Neuronal stem cell (in vitro differentiated cells): ENCODE measurements around the gene ADAM30.
"Not testable (repeated sequence)": the region's sequence is repeated elsewhere in the genome, so short reads cannot be mapped to it uniquely, and the experiment has no call there.

Experiments
- DNase-seq: peaks from one replicate; pipeline ENCODE4 v3.0.0-alpha.2; 2013; ENCODE audit warnings: low spot score
- H2AFZ ChIP-seq: one replicate; pipeline ENCODE4 v1.6.1; 2013; ENCODE audit warnings: mild to moderate bottlenecking, low read length, inconsistent platforms
- H2AK5ac ChIP-seq: 2 replicates; pipeline ENCODE4 v1.6.1; 2013; ENCODE audit warnings: low read depth, mild to moderate bottlenecking, inconsistent platforms, low read length, moderate library complexity, mixed read lengths
- H2BK120ac ChIP-seq: 2 replicates; pipeline ENCODE4 v1.6.1; 2013; ENCODE audit warnings: low read depth, mild to moderate bottlenecking, inconsistent platforms, low read length, moderate library complexity, mixed read lengths
- H2BK12ac ChIP-seq: one replicate; pipeline ENCODE4 v1.6.1; 2013; ENCODE audit warnings: low read length, inconsistent platforms
- H2BK15ac ChIP-seq: 2 replicates; pipeline ENCODE4 v1.6.1; 2013; ENCODE audit warnings: mild to moderate bottlenecking, low read length, inconsistent platforms, mixed read lengths
- H2BK5ac ChIP-seq: one replicate; pipeline ENCODE4 v1.6.1; 2013; ENCODE audit warnings: inconsistent platforms, mild to moderate bottlenecking, low read length, moderate library complexity
- H3K14ac ChIP-seq: one replicate; pipeline ENCODE4 v1.6.1; 2013; ENCODE audit warnings: low read length, inconsistent platforms
- H3K18ac ChIP-seq: 2 replicates; pipeline ENCODE4 v1.6.1; 2013; ENCODE audit warnings: low read length, inconsistent platforms
- H3K23ac ChIP-seq: 2 replicates; pipeline ENCODE4 v1.6.1; 2013; ENCODE audit warnings: low read depth, mild to moderate bottlenecking, mixed read lengths, low read length, inconsistent platforms; ENCODE audit not compliant: poor library complexity
- H3K27ac ChIP-seq: replicated peaks from 3 replicates; pipeline ENCODE4 v1.5.1; 2013; ENCODE audit warnings: low read length, inconsistent platforms
- H3K27me3 ChIP-seq, 3 experiments: 2 replicates each; pipeline ENCODE4 v1.6.1; 2013; ENCODE audit warnings: low read length in 3 of 3, mild to moderate bottlenecking in 2 of 3, inconsistent platforms in 1 of 3, low read depth in 1 of 3, mixed read lengths in 1 of 3, moderate library complexity in 1 of 3; ENCODE audit not compliant: control insufficient read depth in 3 of 3, insufficient read depth in 3 of 3
- H3K36me3 ChIP-seq, 2 donors: replicated peaks in 1 of 2; 2 replicates each; pipeline ENCODE4 v1.6.1; 2013; ENCODE audit warnings: low read length in 2 of 2; ENCODE audit not compliant: control insufficient read depth in 2 of 2, insufficient read depth in 2 of 2
- H3K4ac ChIP-seq: 2 replicates; pipeline ENCODE4 v1.6.1; 2013; ENCODE audit warnings: inconsistent platforms, mild to moderate bottlenecking, low read length, moderate library complexity
- H3K4me1 ChIP-seq, 2 donors: 1 replicate in 1 of 2; 2 replicates in 1 of 2; pipeline ENCODE4 v1.6.1; 2013; ENCODE audit warnings: low read length in 2 of 2, low read depth in 1 of 2; ENCODE audit not compliant: control insufficient read depth in 2 of 2, insufficient read depth in 1 of 2
- H3K4me2 ChIP-seq: one replicate; pipeline ENCODE4 v1.6.1; 2013; ENCODE audit warnings: mild to moderate bottlenecking, low read length, inconsistent platforms; ENCODE audit not compliant: insufficient read depth, poor library complexity, severe bottlenecking
- H3K4me3 ChIP-seq, 2 donors: 2 replicates each; pipeline ENCODE4 v1.5.1; 2013; ENCODE audit warnings: low read length in 2 of 2, mild to moderate bottlenecking in 2 of 2, inconsistent platforms in 1 of 2, moderate library complexity in 1 of 2
- H3K79me1 ChIP-seq: one replicate; pipeline ENCODE4 v1.6.1; 2013; ENCODE audit warnings: low read depth, mild to moderate bottlenecking, inconsistent platforms, low read length, moderate library complexity
- H3K9ac ChIP-seq: one replicate; pipeline ENCODE4 v1.6.1; 2013; ENCODE audit warnings: mild to moderate bottlenecking, low read depth, low read length, inconsistent platforms; ENCODE audit not compliant: poor library complexity
- H3K9me3 ChIP-seq, 2 donors: replicated peaks in 1 of 2; 2 replicates each; pipeline versions ENCODE3 to v1.6.1; 2013; ENCODE audit warnings: low read length in 2 of 2, mild to moderate bottlenecking in 2 of 2, inconsistent platforms in 1 of 2, low read depth in 1 of 2, mixed read lengths in 1 of 2, moderate library complexity in 1 of 2; ENCODE audit not compliant: control insufficient read depth in 2 of 2, insufficient read depth in 1 of 2
- H4K8ac ChIP-seq: one replicate; pipeline ENCODE4 v1.6.1; 2013; ENCODE audit warnings: low read depth, mild to moderate bottlenecking, inconsistent platforms, low read length, moderate library complexity
- H4K91ac ChIP-seq: one replicate; pipeline ENCODE4 v1.6.1; 2013; ENCODE audit warnings: low read length, low read depth, mild to moderate bottlenecking, inconsistent platforms; ENCODE audit not compliant: poor library complexity
- WGBS, 2 donors: extraction: QIAGEN DNeasy Blood & Tissue Kit; methylation state at CpG; one replicate each; pipeline ENCODE4 v1.1.7; 2013; ENCODE audit warnings: missing lambda C conversion rate in 2 of 2, mixed read lengths in 1 of 2; ENCODE audit not compliant: insufficient read length in 2 of 2, insufficient replicate concordance in 1 of 2; ENCODE audit errors: extremely low coverage in 2 of 2; 5-methylcytosine and 5-hydroxymethylcytosine counted together

Gene ADAM30

DNA sequence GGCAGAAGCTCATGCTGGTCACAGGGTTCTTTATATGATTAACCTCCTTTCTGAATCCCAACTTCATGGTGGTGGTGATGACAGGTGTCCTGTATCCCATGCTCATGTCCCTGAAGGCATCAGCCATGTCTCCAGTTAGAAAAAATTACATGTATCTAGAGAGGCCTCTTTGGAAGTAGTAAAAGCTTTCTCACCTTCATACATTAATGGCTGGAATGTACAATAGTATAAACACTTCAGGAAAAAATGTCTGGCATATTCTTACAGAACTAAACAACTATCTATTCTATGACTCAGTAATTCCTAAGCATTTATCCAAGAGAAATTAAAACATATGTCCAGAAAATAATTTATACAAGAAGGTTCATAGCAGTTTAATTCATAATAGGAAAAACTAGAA, 34.0 kb downstream of the ADAM30 start:
- Histone ChIP-seq H2BK15ac (no peak overlapping the region), H3K9ac (no peak overlapping the region), H3K4me3 (no peak overlapping the region), H4K8ac (no peak overlapping the region), H2AK5ac (no peak overlapping the region), H3K9me3 (no peaks in the 10 kb centered on the region), H2AFZ (no peak overlapping the region), H3K18ac (no peak overlapping the region), H2BK12ac (no peak overlapping the region), H2BK5ac (no peak overlapping the region), H3K79me1 (no peaks in the 10 kb centered on the region), H3K14ac (no peak overlapping the region), H3K27me3 (peaks cover 0 to 9% (median 0%) of the 10 kb centered on the region in 3 experiments), H4K91ac (no peak overlapping the region), H3K4ac (no peak overlapping the region), H3K4me2 (no peak overlapping the region), H3K4me1 (no peaks in the 10 kb centered on the region), H2BK120ac (no peak overlapping the region), H3K27ac (no peak overlapping the region), H3K36me3 (no peaks in the 10 kb centered on the region), H3K23ac (no peak overlapping the region)
- no peak for DNase-seq

DNA sequence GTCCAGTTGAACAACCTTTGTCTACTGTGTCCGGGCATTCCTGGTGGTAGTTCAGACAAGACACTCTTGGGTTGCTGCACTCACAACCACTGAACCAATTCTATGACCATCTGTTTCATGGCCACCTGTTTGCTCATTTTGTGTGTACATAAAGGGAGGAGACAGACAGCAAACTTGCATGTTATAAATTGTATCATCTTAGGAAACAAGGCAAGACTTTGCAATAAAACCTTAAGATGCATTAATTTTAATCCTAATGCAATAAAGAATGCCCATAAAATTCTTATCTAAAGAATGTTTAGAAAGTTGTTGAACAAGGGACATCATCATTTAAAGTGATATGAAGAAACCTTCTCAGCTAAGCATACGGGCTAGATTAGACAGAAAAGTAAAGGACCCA, 34.8 kb downstream of the ADAM30 start:
- no peak for DNase-seq
- H2BK5ac ChIP-seq, result no peak overlapping the region
- no peak overlapping the region for H3K23ac ChIP-seq
- no peak overlapping the region for H3K4ac ChIP-seq
- no peak overlapping the region for H3K4me2 ChIP-seq
- no peaks in the 10 kb centered on the region for H3K4me1 ChIP-seq
- WGBS, 2 donors, result no CpG with 5 or more reads among the region's 2 CpGs
- peaks cover 0 to 2% (median 0%) of the 10 kb centered on the region in 3 experiments for H3K27me3 ChIP-seq
- H2BK120ac ChIP-seq, result no peak overlapping the region
- H2AFZ ChIP-seq, result no peak overlapping the region
- no peak overlapping the region for H2AK5ac ChIP-seq
- H3K14ac ChIP-seq, result no peak overlapping the region
- no peak overlapping the region for H3K18ac ChIP-seq
- H4K91ac ChIP-seq, result no peak overlapping the region
- H3K79me1 ChIP-seq, result no peaks in the 10 kb centered on the region
- H3K9me3 ChIP-seq, result no peaks in the 10 kb centered on the region
- no peaks in the 10 kb centered on the region for H3K36me3 ChIP-seq
- no peak overlapping the region for H2BK15ac ChIP-seq
- no peak overlapping the region for H3K9ac ChIP-seq
- H2BK12ac ChIP-seq, result no peak overlapping the region
- no peak overlapping the region for H3K4me3 ChIP-seq
- H4K8ac ChIP-seq, result no peak overlapping the region
- no peak overlapping the region for H3K27ac ChIP-seq

GRCh38 chr1:119859647-119860046, 36.7 kb downstream of the ADAM30 start:
- Histone ChIP-seq H3K9ac (no peak overlapping the region), H3K14ac (no peak overlapping the region), H3K4ac (no peak overlapping the region), H3K27ac (no peak overlapping the region), H3K79me1 (no peaks in the 10 kb centered on the region), H3K9me3 (no peaks in the 10 kb centered on the region), H3K4me3 (no peak overlapping the region), H3K18ac (no peak overlapping the region), H2BK5ac (no peak overlapping the region), H2BK15ac (no peak overlapping the region), H2AFZ (no peak overlapping the region), H4K8ac (no peak overlapping the region), H3K23ac (no peak overlapping the region), H2BK120ac (no peak overlapping the region), H2AK5ac (no peak overlapping the region), H3K27me3 (no peaks in the 10 kb centered on the region), H2BK12ac (no peak overlapping the region), H3K4me2 (no peak overlapping the region), H3K4me1 (no peaks in the 10 kb centered on the region), H4K91ac (no peak overlapping the region), H3K36me3 (no peaks in the 10 kb centered on the region)
- WGBS, 2 donors, result no CpG with 5 or more reads among the region's 4 CpGs
- DNase-seq, result no peak

GRCh38 chr1:119858556-119859214, 37.6 kb downstream of the ADAM30 start:
- not testable (repeated sequence) for H2AFZ ChIP-seq, H3K27me3 ChIP-seq, H3K4me3 ChIP-seq, H2BK12ac ChIP-seq, H3K4me1 ChIP-seq, H3K9ac ChIP-seq, H3K14ac ChIP-seq, DNase-seq, H2BK5ac ChIP-seq, H2AK5ac ChIP-seq, H3K27ac ChIP-seq, H3K9me3 ChIP-seq, H3K79me1 ChIP-seq, H3K4ac ChIP-seq, H3K4me2 ChIP-seq, H4K8ac ChIP-seq, H3K23ac ChIP-seq, H3K36me3 ChIP-seq, H4K91ac ChIP-seq, H2BK120ac ChIP-seq, H2BK15ac ChIP-seq
- H3K18ac ChIP-seq, result peak overlapping the region; percentile 57
- no CpG with 5 or more reads among the region's 4 CpGs for WGBS, 2 donors
